GM23248 (cell line): ENCODE data around the gene YAF2.

Experiments
- EZH2 ChIP-seq: fragments of 200-600 bp; sonication (generic); IDR thresholded peaks from 2 replicates; pipeline ENCODE4 v1.6.1; 2018; ENCODE audit warnings: antibody characterized with exemption, mild to moderate bottlenecking; ENCODE audit not compliant: insufficient read depth, poor library complexity, severe bottlenecking
- EZH2phosphoT487 ChIP-seq: fragments of 200-600 bp; sonication (generic); IDR thresholded peaks from 2 replicates; pipeline ENCODE4 v1.6.1; 2018; ENCODE audit warnings: antibody characterized with exemption, moderate library complexity, mild to moderate bottlenecking, low read depth; ENCODE audit not compliant: insufficient read depth

GRCh38 chr12:42126963-42127362, 111.1 kb downstream of the YAF2 start:
- TF ChIP-seq EZH2 (no peak), EZH2phosphoT487 (no peak)
